Measurements from ENCODE around the gene PTPRM.

Gene PTPRM

GRCh38 chr18:8031496-8031895 lies 464.4 kb downstream of the PTPRM start:
- DNase-seq (ENCODE audit: extremely low spot score), result no peak
- POLR2A ChIA-PET, result no interaction called here
- CTCF ChIA-PET, result no interaction called here
- TF ChIP-seq CTCF (IDR thresholded peaks at IDR 0.05; ENCODE audit: control extremely low read depth, extremely low read depth, low read depth, missing control alignments), result no peak

GRCh38 chr18:8034674-8035073 lies 467.6 kb downstream of the PTPRM start:
- ChIA-PET POLR2A (no interaction called here), CTCF (interaction anchor here (1.7 kb wide), 1 partner anchor 19 kb away, joined by 3 read pairs; no protein-coding TSS in a partner anchor)
- no peak for DNase-seq (ENCODE audit: extremely low spot score)
- TF ChIP-seq CTCF (IDR thresholded peaks at IDR 0.05; ENCODE audit: control extremely low read depth, extremely low read depth, low read depth, missing control alignments), result no peak

GRCh38 chr18:8036551-8036950 lies 469.4 kb downstream of the PTPRM start:
- ChIA-PET POLR2A (no interaction called here), CTCF (interaction anchor here (1.2 to 1.7 kb wide), 3 partner anchors 8 to 21 kb away, joined by 3 to 4 read pairs (median 4); no protein-coding TSS in a partner anchor)
- DNase-seq (ENCODE audit: extremely low spot score), result no peak
- no peak for TF ChIP-seq CTCF (IDR thresholded peaks at IDR 0.05; ENCODE audit: control extremely low read depth, extremely low read depth, low read depth, missing control alignments)

GRCh38 chr18:8037296-8037695 lies 470.2 kb downstream of the PTPRM start:
- CTCF ChIA-PET, result no interaction called here
- POLR2A ChIA-PET, result no interaction called here
- DNase-seq (ENCODE audit: extremely low spot score), result no peak
- TF ChIP-seq CTCF (IDR thresholded peaks at IDR 0.05; ENCODE audit: control extremely low read depth, extremely low read depth, low read depth, missing control alignments), result no peak

GRCh38 chr18:8040021-8040420 lies 472.9 kb downstream of the PTPRM start:
- CTCF ChIA-PET, result no interaction called here
- POLR2A ChIA-PET, result no interaction called here
- no peak for TF ChIP-seq CTCF (IDR thresholded peaks at IDR 0.05; ENCODE audit: control extremely low read depth, extremely low read depth, low read depth, missing control alignments)
- DNase-seq (ENCODE audit: extremely low spot score), result no peak

GRCh38 chr18:8041526-8042111 lies 474.5 kb downstream of the PTPRM start:
- TF ChIP-seq CTCF (IDR thresholded peaks at IDR 0.05; ENCODE audit: control extremely low read depth, extremely low read depth, low read depth, missing control alignments), result no peak
- CTCF ChIA-PET, result no interaction called here
- no peak for DNase-seq (ENCODE audit: extremely low spot score)
- POLR2A ChIA-PET, result no interaction called here
